Effector CD8-positive, alpha-beta T cell (primary cell): ENCODE data around the gene FANK1.
"Not testable (repeated sequence)": the region's sequence is repeated elsewhere in the genome, so short reads cannot be mapped to it uniquely, and the experiment has no call there.

Source experiments
- DNase-seq: peaks from one replicate; lab custom pipeline; 2025; lab: John Stamatoyannopoulos, UW

Gene FANK1

GRCh38 chr10:126021833-126022500, 125.6 kb downstream of the FANK1 start:
- DNase-seq: no peak

- DNase-seq: no peak
Measured at GRCh38 chr10:126022841-126023240, 126.5 kb downstream of the FANK1 start.

- no peak for DNase-seq
Measured at GRCh38 chr10:126027692-126028091, 131.3 kb downstream of the FANK1 start.

GRCh38 chr10:126029999-126030398, 133.6 kb downstream of the FANK1 start:
- no peak for DNase-seq

GRCh38 chr10:126034586-126034985, 138.2 kb downstream of the FANK1 start:
- DNase-seq: no peak

- DNase-seq: no peak
Measured at GRCh38 chr10:126036515-126036914, 140.2 kb downstream of the FANK1 start.

- DNase-seq: no peak
Measured at GRCh38 chr10:126037946-126038345, 141.6 kb downstream of the FANK1 start.

GRCh38 chr10:126041117-126041516, 144.8 kb downstream of the FANK1 start:
- DNase-seq: no peak

- peak; percentile 27 for DNase-seq
Measured at GRCh38 chr10:126041804-126042231, 145.5 kb downstream of the FANK1 start.

GRCh38 chr10:126042354-126042753, 146.0 kb downstream of the FANK1 start:
- DNase-seq: no peak

- no peak for DNase-seq
Measured at GRCh38 chr10:126042906-126043305, 146.5 kb downstream of the FANK1 start.

GRCh38 chr10:126043389-126043788, 147.0 kb downstream of the FANK1 start:
- no peak for DNase-seq

- no peak for DNase-seq
Measured at GRCh38 chr10:126045861-126046260, 149.5 kb downstream of the FANK1 start.

- no peak for DNase-seq
Measured at GRCh38 chr10:126046831-126047230, 150.5 kb downstream of the FANK1 start.

- DNase-seq: not testable (repeated sequence)
Measured at GRCh38 chr10:126047749-126048148, 151.4 kb downstream of the FANK1 start.

- no peak for DNase-seq
Measured at GRCh38 chr10:126049759-126050700, 153.7 kb downstream of the FANK1 start.

- DNase-seq: no peak
Measured at GRCh38 chr10:126052171-126052570, 155.8 kb downstream of the FANK1 start.

- no peak for DNase-seq
Measured at GRCh38 chr10:126054191-126054590, 157.8 kb downstream of the FANK1 start.

GRCh38 chr10:126057494-126057893, 161.1 kb downstream of the FANK1 start:
- DNase-seq: no peak

GRCh38 chr10:126058104-126058503, 161.7 kb downstream of the FANK1 start:
- DNase-seq: no peak

- no peak for DNase-seq
Measured at GRCh38 chr10:126058507-126058906, 162.1 kb downstream of the FANK1 start.
